ENCODE data around the gene MNAT1.

MNAT1 gene

DNA sequence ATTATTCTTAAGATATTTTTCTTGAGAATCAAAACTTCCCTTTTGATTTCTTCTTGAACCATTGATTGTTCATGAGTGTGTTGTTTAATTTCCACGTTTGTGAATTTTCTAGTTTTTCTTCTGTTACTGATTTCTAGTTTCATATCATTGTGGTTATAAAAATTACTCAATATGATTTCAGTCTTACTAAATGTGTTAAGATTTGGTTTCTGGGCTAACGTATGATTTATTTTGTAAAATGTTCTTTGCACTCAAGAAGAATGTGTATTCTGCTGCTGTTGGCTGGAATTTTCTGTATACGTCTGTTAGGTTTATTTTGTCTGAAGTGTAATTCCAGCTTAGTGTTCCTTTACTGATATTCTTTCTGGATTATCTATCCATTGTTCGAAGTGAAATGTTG lies 221.6 kb downstream of the MNAT1 start:
- no peak overlapping the region for H3K4me3 ChIP-seq (ENCODE audit: low read depth, low read length)
- H3K27me3 ChIP-seq (ENCODE audit: insufficient read depth, low read length), result no peaks in the 10 kb centered on the region
- H3K4me1 ChIP-seq (ENCODE audit: control insufficient read depth in 1 of 2, insufficient read depth in 2 of 2, low read length in 2 of 2), result no peaks in the 10 kb centered on the region
- no peak overlapping the region for H3K27ac ChIP-seq (ENCODE audit: low read depth, low read length)
- WGBS (ENCODE audit: extremely low coverage, insufficient coverage, insufficient read length), result no CpG with 5 or more reads among the region's 4 CpGs
- H3K4ac ChIP-seq (ENCODE audit: low read depth, low read length), result no peak overlapping the region
- no peak overlapping the region for H3K4me2 ChIP-seq (ENCODE audit: low read length)
- no peak overlapping the region for H4K91ac ChIP-seq (ENCODE audit: low read depth, low read length)
- no peaks in the 10 kb centered on the region for H3K79me1 ChIP-seq (ENCODE audit: low read length)
- H2BK120ac ChIP-seq (ENCODE audit: insufficient read depth, low read length, poor library complexity), result no peak overlapping the region
- H2BK5ac ChIP-seq (ENCODE audit: low read depth, low read length, poor library complexity), result no peak overlapping the region
- H3K9ac ChIP-seq (ENCODE audit: low read length), result no peak overlapping the region
- H2BK12ac ChIP-seq (ENCODE audit: low read length), result no peak overlapping the region
- no peak overlapping the region for H3K23ac ChIP-seq (ENCODE audit: low read length)
- H3K36me3 ChIP-seq (ENCODE audit: control insufficient read depth in 1 of 2, insufficient read depth in 2 of 2, low read length in 2 of 2), result peaks cover 0 to 3% of the 10 kb centered on the region in 2 experiments
- H3K79me2 ChIP-seq (ENCODE audit: control insufficient read depth, insufficient read depth, low read length, poor library complexity), result no peaks in the 10 kb centered on the region
- no peak overlapping the region for H4K12ac ChIP-seq (ENCODE audit: low read depth, low read length)
- no peak overlapping the region for H3K14ac ChIP-seq (ENCODE audit: low read length)
- peaks cover 6% of the 10 kb centered on the region for H3K9me3 ChIP-seq (ENCODE audit: insufficient read depth, low read depth, low read length)
- no peak overlapping the region for H2AFZ ChIP-seq (ENCODE audit: insufficient read depth, low read length, poor library complexity)
- no peak overlapping the region for H3K18ac ChIP-seq (ENCODE audit: low read length)
- no peak overlapping the region for H2AK5ac ChIP-seq (ENCODE audit: low read length)
- no peak for DNase-seq
- H4K8ac ChIP-seq (ENCODE audit: low read depth, low read length), result no peak overlapping the region

DNA sequence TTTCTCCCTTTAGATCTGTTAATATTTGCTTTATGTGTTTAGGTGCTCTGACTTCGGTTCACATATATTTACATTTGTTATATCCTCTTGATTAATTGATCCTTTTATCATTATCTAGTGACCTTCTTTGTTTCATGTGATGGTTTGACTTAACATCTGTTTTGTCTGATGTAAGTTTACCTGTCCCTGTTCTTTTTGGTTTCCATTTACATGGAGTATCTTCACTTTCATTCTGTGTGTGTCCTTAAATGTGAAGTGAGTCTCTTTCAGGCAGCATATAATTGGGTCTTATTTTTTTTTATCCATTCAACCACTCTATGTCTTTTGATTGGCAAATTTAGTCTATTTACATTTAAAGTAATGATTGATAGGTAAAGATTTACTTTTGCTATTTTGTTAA lies 222.1 kb downstream of the MNAT1 start:
- Histone ChIP-seq H2AK5ac (ENCODE audit: low read length) (no peak overlapping the region), H3K4ac (ENCODE audit: low read depth, low read length) (no peak overlapping the region), H2BK5ac (ENCODE audit: low read depth, low read length, poor library complexity) (no peak overlapping the region), H3K4me3 (ENCODE audit: low read depth, low read length) (no peak overlapping the region), H2BK120ac (ENCODE audit: insufficient read depth, low read length, poor library complexity) (no peak overlapping the region), H3K14ac (ENCODE audit: low read length) (no peak overlapping the region), H3K18ac (ENCODE audit: low read length) (no peak overlapping the region), H3K36me3 (ENCODE audit: control insufficient read depth in 1 of 2, insufficient read depth in 2 of 2, low read length in 2 of 2) (peaks cover 0 to 3% of the 10 kb centered on the region in 2 experiments), H4K12ac (ENCODE audit: low read depth, low read length) (no peak overlapping the region), H2BK12ac (ENCODE audit: low read length) (no peak overlapping the region), H3K23ac (ENCODE audit: low read length) (no peak overlapping the region), H3K79me2 (ENCODE audit: control insufficient read depth, insufficient read depth, low read length, poor library complexity) (no peaks in the 10 kb centered on the region), H3K27ac (ENCODE audit: low read depth, low read length) (no peak overlapping the region), H3K9ac (ENCODE audit: low read length) (no peak overlapping the region), H4K8ac (ENCODE audit: low read depth, low read length) (no peak overlapping the region), H3K4me1 (ENCODE audit: control insufficient read depth in 1 of 2, insufficient read depth in 2 of 2, low read length in 2 of 2) (no peaks in the 10 kb centered on the region), H3K9me3 (ENCODE audit: insufficient read depth, low read depth, low read length) (peaks cover 6% of the 10 kb centered on the region), H3K27me3 (ENCODE audit: insufficient read depth, low read length) (no peaks in the 10 kb centered on the region), H3K79me1 (ENCODE audit: low read length) (no peaks in the 10 kb centered on the region), H4K91ac (ENCODE audit: low read depth, low read length) (no peak overlapping the region), H2AFZ (ENCODE audit: insufficient read depth, low read length, poor library complexity) (no peak overlapping the region), H3K4me2 (ENCODE audit: low read length) (no peak overlapping the region)
- no peak for DNase-seq
- WGBS (ENCODE audit: extremely low coverage, insufficient coverage, insufficient read length), result no CpG with 5 or more reads among the region's 1 CpG

DNA sequence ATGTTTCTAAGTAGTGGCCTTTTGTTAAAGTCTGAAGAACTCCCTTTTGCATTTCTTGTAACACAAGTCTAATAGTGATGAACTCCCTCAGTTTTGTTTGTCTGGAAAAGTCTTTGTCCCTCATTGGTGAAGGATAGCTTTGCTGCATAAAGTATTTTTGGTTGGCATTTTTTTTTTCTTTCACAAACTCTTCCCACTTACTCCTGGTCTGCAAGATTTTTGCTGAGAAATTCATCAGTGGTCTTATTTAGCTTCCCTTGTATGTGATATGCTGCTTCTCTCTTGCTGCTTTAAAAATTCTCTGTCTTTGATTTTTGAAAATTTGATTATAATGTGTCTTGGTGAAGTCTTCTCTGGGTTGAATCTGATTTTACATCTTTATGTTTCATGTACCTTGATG lies 223.6 kb downstream of the MNAT1 start:
- Histone ChIP-seq H3K36me3 (ENCODE audit: control insufficient read depth in 1 of 2, insufficient read depth in 2 of 2, low read length in 2 of 2) (peaks cover 0 to 3% of the 10 kb centered on the region in 2 experiments), H3K4me3 (ENCODE audit: low read depth, low read length) (no peak overlapping the region), H3K4me2 (ENCODE audit: low read length) (no peak overlapping the region)

DNA sequence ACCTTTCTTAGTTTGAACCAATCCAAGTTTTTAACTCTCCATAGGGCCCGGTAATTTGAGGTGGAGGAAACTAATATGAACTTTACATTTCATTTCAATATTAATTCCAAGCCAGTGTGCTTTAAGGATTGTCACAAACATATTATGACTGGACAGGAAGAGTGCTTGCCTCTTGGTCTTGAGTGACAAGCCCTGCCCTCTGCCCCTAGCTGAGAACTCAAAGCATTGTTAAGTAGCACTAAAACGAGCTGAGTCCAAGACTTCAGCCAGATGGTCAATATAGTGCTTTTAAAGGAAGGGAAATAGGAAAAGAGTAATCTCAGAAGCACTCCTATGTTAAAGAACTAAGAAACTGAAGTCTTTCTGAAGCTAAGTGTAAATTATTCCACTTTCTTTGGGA lies 229.2 kb downstream of the MNAT1 start:
- no peak for DNase-seq
- Histone ChIP-seq H3K4me1 (ENCODE audit: control insufficient read depth in 1 of 2, insufficient read depth in 2 of 2, low read length in 2 of 2) (no peaks in the 10 kb centered on the region), H2BK12ac (ENCODE audit: low read length) (no peak overlapping the region), H2AK5ac (ENCODE audit: low read length) (no peak overlapping the region), H3K23ac (ENCODE audit: low read length) (no peak overlapping the region), H3K27ac (ENCODE audit: low read depth, low read length) (no peak overlapping the region), H4K8ac (ENCODE audit: low read depth, low read length) (no peak overlapping the region), H3K4ac (ENCODE audit: low read depth, low read length) (no peak overlapping the region), H3K4me3 (ENCODE audit: low read depth, low read length) (no peak overlapping the region), H2BK5ac (ENCODE audit: low read depth, low read length, poor library complexity) (no peak overlapping the region), H3K18ac (ENCODE audit: low read length) (no peak overlapping the region), H4K91ac (ENCODE audit: low read depth, low read length) (no peak overlapping the region), H4K12ac (ENCODE audit: low read depth, low read length) (no peak overlapping the region), H2AFZ (ENCODE audit: insufficient read depth, low read length, poor library complexity) (no peak overlapping the region), H2BK120ac (ENCODE audit: insufficient read depth, low read length, poor library complexity) (no peak overlapping the region), H3K36me3 (ENCODE audit: control insufficient read depth in 1 of 2, insufficient read depth in 2 of 2, low read length in 2 of 2) (peaks cover 0 to 2% of the 10 kb centered on the region in 2 experiments), H3K79me2 (ENCODE audit: control insufficient read depth, insufficient read depth, low read length, poor library complexity) (no peaks in the 10 kb centered on the region), H3K27me3 (ENCODE audit: insufficient read depth, low read length) (no peaks in the 10 kb centered on the region), H3K79me1 (ENCODE audit: low read length) (no peaks in the 10 kb centered on the region), H3K9me3 (ENCODE audit: insufficient read depth, low read depth, low read length) (peaks cover 6% of the 10 kb centered on the region), H3K14ac (ENCODE audit: low read length) (no peak overlapping the region), H3K9ac (ENCODE audit: low read length) (no peak overlapping the region), H3K4me2 (ENCODE audit: low read length) (no peak overlapping the region)
- WGBS (ENCODE audit: extremely low coverage, insufficient coverage, insufficient read length), result no CpG with 5 or more reads among the region's 2 CpGs

More for the DNA sequence above, 223.6 kb downstream of the MNAT1 start:
- H4K91ac ChIP-seq (ENCODE audit: low read depth, low read length), result no peak overlapping the region
- peaks cover 6% of the 10 kb centered on the region for H3K9me3 ChIP-seq (ENCODE audit: insufficient read depth, low read depth, low read length)
- H3K4me1 ChIP-seq (ENCODE audit: control insufficient read depth in 1 of 2, insufficient read depth in 2 of 2, low read length in 2 of 2), result no peaks in the 10 kb centered on the region
- H3K79me2 ChIP-seq (ENCODE audit: control insufficient read depth, insufficient read depth, low read length, poor library complexity), result no peaks in the 10 kb centered on the region
- H3K27ac ChIP-seq (ENCODE audit: low read depth, low read length), result no peak overlapping the region
- H3K4ac ChIP-seq (ENCODE audit: low read depth, low read length), result no peak overlapping the region
- H4K8ac ChIP-seq (ENCODE audit: low read depth, low read length), result no peak overlapping the region
- H2BK5ac ChIP-seq (ENCODE audit: low read depth, low read length, poor library complexity), result no peak overlapping the region
- H2AFZ ChIP-seq (ENCODE audit: insufficient read depth, low read length, poor library complexity), result no peak overlapping the region
- no peak overlapping the region for H2BK120ac ChIP-seq (ENCODE audit: insufficient read depth, low read length, poor library complexity)
- no peak overlapping the region for H2AK5ac ChIP-seq (ENCODE audit: low read length)
- no peak overlapping the region for H3K9ac ChIP-seq (ENCODE audit: low read length)
- H3K18ac ChIP-seq (ENCODE audit: low read length), result no peak overlapping the region
- no peak overlapping the region for H3K14ac ChIP-seq (ENCODE audit: low read length)
- no peak overlapping the region for H3K23ac ChIP-seq (ENCODE audit: low read length)
- H4K12ac ChIP-seq (ENCODE audit: low read depth, low read length), result no peak overlapping the region
- H3K27me3 ChIP-seq (ENCODE audit: insufficient read depth, low read length), result no peaks in the 10 kb centered on the region
- DNase-seq, result no peak
- H2BK12ac ChIP-seq (ENCODE audit: low read length), result no peak overlapping the region
- no peaks in the 10 kb centered on the region for H3K79me1 ChIP-seq (ENCODE audit: low read length)
